Measurements from ENCODE around the gene ATXN2.

The ATXN2 gene

GRCh38 chr12:111442301-111443045 lies 156.6 kb downstream of the ATXN2 start:
- H3K27ac ChIP-seq, result no peak overlapping the region
- H3K4me3 ChIP-seq (ENCODE audit: low read depth, low read length), result no peak overlapping the region
- TF ChIP-seq, protein P1, sequence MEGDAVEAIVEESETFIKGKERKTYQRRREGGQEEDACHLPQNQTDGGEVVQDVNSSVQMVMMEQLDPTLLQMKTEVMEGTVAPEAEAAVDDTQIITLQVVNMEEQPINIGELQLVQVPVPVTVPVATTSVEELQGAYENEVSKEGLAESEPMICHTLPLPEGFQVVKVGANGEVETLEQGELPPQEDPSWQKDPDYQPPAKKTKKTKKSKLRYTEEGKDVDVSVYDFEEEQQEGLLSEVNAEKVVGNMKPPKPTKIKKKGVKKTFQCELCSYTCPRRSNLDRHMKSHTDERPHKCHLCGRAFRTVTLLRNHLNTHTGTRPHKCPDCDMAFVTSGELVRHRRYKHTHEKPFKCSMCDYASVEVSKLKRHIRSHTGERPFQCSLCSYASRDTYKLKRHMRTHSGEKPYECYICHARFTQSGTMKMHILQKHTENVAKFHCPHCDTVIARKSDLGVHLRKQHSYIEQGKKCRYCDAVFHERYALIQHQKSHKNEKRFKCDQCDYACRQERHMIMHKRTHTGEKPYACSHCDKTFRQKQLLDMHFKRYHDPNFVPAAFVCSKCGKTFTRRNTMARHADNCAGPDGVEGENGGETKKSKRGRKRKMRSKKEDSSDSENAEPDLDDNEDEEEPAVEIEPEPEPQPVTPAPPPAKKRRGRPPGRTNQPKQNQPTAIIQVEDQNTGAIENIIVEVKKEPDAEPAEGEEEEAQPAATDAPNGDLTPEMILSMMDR (IDR thresholded peaks at IDR 0.05; ENCODE audit: low read depth, low read length), result no peak
- no peak for DNase-seq
- H3K9me3 ChIP-seq (ENCODE audit: severe bottlenecking), result no peaks in the 10 kb centered on the region
- no peaks in the 10 kb centered on the region for H3K27me3 ChIP-seq (ENCODE audit: insufficient read depth, low read depth, severe bottlenecking)
- peaks cover 21% of the 10 kb centered on the region for H3K36me3 ChIP-seq

- Histone ChIP-seq H3K9me3 (ENCODE audit: severe bottlenecking) (no peaks in the 10 kb centered on the region), H3K4me3 (ENCODE audit: low read depth, low read length) (no peak overlapping the region), H3K27me3 (ENCODE audit: insufficient read depth, low read depth, severe bottlenecking) (no peaks in the 10 kb centered on the region), H3K27ac (no peak overlapping the region), H3K36me3 (peaks cover 17% of the 10 kb centered on the region)
- DNase-seq, result no peak
- TF ChIP-seq, protein P1 (IDR thresholded peaks at IDR 0.05; ENCODE audit: low read depth, low read length), result no peak
Measured at GRCh38 chr12:111441107-111441928, 157.8 kb downstream of the ATXN2 start.

DNA sequence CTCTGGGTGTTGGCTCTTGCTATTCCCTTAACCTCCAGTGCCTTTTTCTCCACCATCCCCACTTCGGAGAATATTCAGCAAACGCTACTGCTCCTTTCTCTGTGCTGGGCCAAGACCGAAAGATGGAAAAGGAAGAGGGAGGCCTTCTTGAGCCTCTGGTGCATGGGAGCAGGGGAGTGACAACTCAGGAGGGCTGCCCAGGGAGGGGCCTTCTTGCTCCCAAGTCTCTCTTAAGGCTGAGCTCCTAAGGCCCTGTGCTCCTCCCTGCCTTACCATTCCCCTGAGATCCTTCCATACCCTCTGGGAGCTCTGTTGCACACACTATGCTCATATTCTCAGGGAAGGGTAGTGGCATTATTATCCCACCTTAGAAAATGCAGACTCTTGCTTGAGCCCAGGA lies 158.5 kb downstream of the ATXN2 start:
- TF ChIP-seq, protein P1 (IDR thresholded peaks at IDR 0.05; ENCODE audit: low read depth, low read length), result no peak
- Histone ChIP-seq H3K36me3 (peaks cover 15% of the 10 kb centered on the region), H3K27ac (no peak overlapping the region), H3K27me3 (ENCODE audit: insufficient read depth, low read depth, severe bottlenecking) (no peaks in the 10 kb centered on the region), H3K4me3 (ENCODE audit: low read depth, low read length) (no peak overlapping the region), H3K9me3 (ENCODE audit: severe bottlenecking) (no peaks in the 10 kb centered on the region)
- no peak for DNase-seq

DNA sequence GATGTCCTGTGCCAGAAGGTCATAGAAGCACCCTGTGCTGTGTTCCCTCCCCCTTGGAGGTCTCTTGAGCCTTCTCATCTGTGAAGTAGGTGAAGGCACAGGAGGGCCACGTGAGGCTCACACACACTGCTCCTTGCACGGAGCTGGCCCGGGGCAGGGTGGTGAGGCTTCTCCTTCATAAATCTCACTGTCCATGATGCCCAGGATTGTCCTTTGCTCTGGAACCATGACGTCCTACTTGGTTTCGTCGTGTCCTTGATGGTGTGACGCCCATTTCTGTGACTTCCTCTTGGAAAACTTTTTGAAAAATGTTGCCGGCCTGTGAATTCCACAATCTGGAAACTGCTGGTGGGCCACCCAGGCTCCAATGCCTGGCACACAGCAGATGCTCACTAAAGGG lies 159.0 kb downstream of the ATXN2 start:
- Histone ChIP-seq H3K9me3 (ENCODE audit: severe bottlenecking) (no peaks in the 10 kb centered on the region), H3K27me3 (ENCODE audit: insufficient read depth, low read depth, severe bottlenecking) (no peaks in the 10 kb centered on the region), H3K36me3 (peaks cover 10% of the 10 kb centered on the region), H3K27ac (no peak overlapping the region), H3K4me3 (ENCODE audit: low read depth, low read length) (no peak overlapping the region)
- no peak for DNase-seq
- TF ChIP-seq, protein P1 (IDR thresholded peaks at IDR 0.05; ENCODE audit: low read depth, low read length), result no peak

GRCh38 chr12:111439657-111440151 lies 159.4 kb downstream of the ATXN2 start:
- no peak overlapping the region for H3K27ac ChIP-seq
- H3K4me3 ChIP-seq (ENCODE audit: low read depth, low read length), result no peak overlapping the region
- TF ChIP-seq, protein P1 (IDR thresholded peaks at IDR 0.05; ENCODE audit: low read depth, low read length), result no peak
- no peaks in the 10 kb centered on the region for H3K27me3 ChIP-seq (ENCODE audit: insufficient read depth, low read depth, severe bottlenecking)
- H3K9me3 ChIP-seq (ENCODE audit: severe bottlenecking), result no peaks in the 10 kb centered on the region
- H3K36me3 ChIP-seq, result peaks cover 7% of the 10 kb centered on the region
- DNase-seq, result no peak
